Prostate gland (tissue), 2 donors: ENCODE results near the gene RNF227. TPM values are rescaled to one million over a fixed set of nuclear protein-coding genes. Genes with fewer than 3 reads are reported as not detected.

Source experiments
- small RNA-seq, 2 donors: library from RNA; depleted of rRNA; stranded (forward); fragments of <200 nt; gene quantifications; one replicate each; pipeline ENCODE3, GENCODE V24; 2016
- total RNA-seq, 2 donors: library from RNA; depleted of rRNA; stranded (reverse); fragments of >200 nt; gene quantifications; one replicate each; pipeline ENCODE4 v1.1.0, GENCODE V29; 2016

Gene RNF227
- total RNA-seq, 2 donors from 2014 or later, result 7.8 to 32.4 TPM

Small RNA genes within 50 kb of the gene (small RNA-seq; reads per million reads assigned to genes)
- gene SCARNA21, result 1.8 to 3.1 reads per million in 2 donors

Other genes with a start within 250 kb of the RNF227 start
- 10 to 100 TPM; 52.3 to 65.0 TPM for gene TP53, start 228.8 kb downstream of the RNF227 start, total RNA-seq
- gene WRAP53, start 227.8 kb downstream of the RNF227 start, total RNA-seq, result 1 to 10 TPM; 8.6 to 9.4 TPM
- 1 to 10 TPM; 3.0 to 5.5 TPM for gene EFNB3, start 211.1 kb downstream of the RNF227 start, total RNA-seq
- gene DNAH2, start 198.5 kb downstream of the RNF227 start, total RNA-seq, result 1 to 10 TPM in 1 of 2 donors, under 1 TPM in 1; 0.09 to 4.9 TPM
- 10 to 100 TPM; 12.7 to 30.2 TPM for gene KDM6B, start 82.1 kb downstream of the RNF227 start, total RNA-seq
- gene TMEM88, start 61.2 kb downstream of the RNF227 start, total RNA-seq, result 10 to 100 TPM; 11.1 to 15.7 TPM
- 100 to 1,000 TPM in 1 of 2 donors, 10 to 100 TPM in 1; 74.6 to 163 TPM for gene NAA38, start 58.7 kb downstream of the RNF227 start, total RNA-seq
- 10 to 100 TPM in 1 of 2 donors, 1 to 10 TPM in 1; 5.7 to 20.8 TPM for gene CYB5D1, start 58.3 kb downstream of the RNF227 start, total RNA-seq
- 100 to 1,000 TPM; 166 to 196 TPM for gene CHD3, start 27.5 kb downstream of the RNF227 start, total RNA-seq
- gene KCNAB3, start 13.6 kb upstream of the RNF227 start, total RNA-seq, result 1 to 10 TPM; 1.2 to 4.5 TPM
- 10 to 100 TPM; 57.9 to 70.9 TPM for gene TRAPPC1, start 15.7 kb upstream of the RNF227 start, total RNA-seq
- 10 to 100 TPM; 25.2 to 42.0 TPM for gene CNTROB, start 15.9 kb upstream of the RNF227 start, total RNA-seq
- gene GUCY2D, start 86.3 kb upstream of the RNF227 start, total RNA-seq, result 1 to 10 TPM in 1 of 2 donors, not detected in 1; 1.8 TPM
- 100 to 1,000 TPM in 1 of 2 donors, 10 to 100 TPM in 1; 52.1 to 108 TPM for gene ALOX15B, start 122.8 kb upstream of the RNF227 start, total RNA-seq
- under 1 TPM; 0.18 to 0.40 TPM for gene ALOX12B, start 171.4 kb upstream of the RNF227 start, total RNA-seq
- gene ALOXE3, start 202.2 kb upstream of the RNF227 start, total RNA-seq, result 1 to 10 TPM in 1 of 2 donors, not detected in 1; 2.4 TPM
- gene HES7, start 207.8 kb upstream of the RNF227 start, total RNA-seq, result under 1 TPM in 1 of 2 donors, not detected in 1; 0.34 TPM
- 100 to 1,000 TPM; 119 to 142 TPM for gene PER1, start 236.1 kb upstream of the RNF227 start, total RNA-seq
- 10 to 100 TPM; 34.2 to 65.2 TPM for gene VAMP2, start 246.7 kb upstream of the RNF227 start, total RNA-seq